Suprapubic skin (tissue), 4 donors: ENCODE measurements around the gene PLA2G4E. TPM values are rescaled to one million over a fixed set of nuclear protein-coding genes. Genes with fewer than 3 reads are reported as not detected.

ENCODE experiments used
- DNase-seq, 2 donors: peaks; one replicate each; pipeline ENCODE4 v3.0.0-alpha.2; 2019; ENCODE audit warnings: low spot score in 2 of 2
- H3K27ac ChIP-seq: fragments of 200-600 bp; sonication (generic); one replicate; pipeline ENCODE4 v1.5.1; 2019
- H3K27me3 ChIP-seq: fragments of 200-600 bp; sonication (generic); one replicate; pipeline ENCODE4 v1.5.1; 2019
- H3K36me3 ChIP-seq: fragments of 200-600 bp; sonication (generic); one replicate; pipeline ENCODE4 v1.5.1; 2019
- H3K4me1 ChIP-seq: fragments of 200-600 bp; sonication (generic); one replicate; pipeline ENCODE4 v1.5.1; 2019
- H3K4me3 ChIP-seq: fragments of 200-600 bp; sonication (generic); one replicate; pipeline ENCODE4 v1.5.1; 2019; ENCODE audit warnings: mild to moderate bottlenecking
- H3K9me3 ChIP-seq: fragments of 200-600 bp; sonication (generic); one replicate; pipeline ENCODE4 v1.5.1; 2019
- EP300 ChIP-seq: sonication (generic); formaldehyde crosslinking; IDR thresholded peaks from one replicate; pipeline ENCODE4 v1.6.1; 2017; ENCODE audit warnings: antibody characterized with exemption
- POLR2A ChIP-seq, 2 donors: fragments of 450-650 bp; IDR thresholded peaks; one replicate each; pipeline ENCODE4 v1.6.1; 2017; ENCODE audit warnings: antibody characterized with exemption in 2 of 2, mild to moderate bottlenecking in 2 of 2, moderate library complexity in 2 of 2
- POLR2AphosphoS5 ChIP-seq, 3 donors: sonication (generic); formaldehyde crosslinking; IDR thresholded peaks; one replicate each; pipeline ENCODE4 v1.6.1; 2017; ENCODE audit warnings: antibody characterized with exemption in 3 of 3
- WGBS: methylation state at CpG from one replicate; pipeline ENCODE4 v1.1.5; 2018; 5-methylcytosine and 5-hydroxymethylcytosine counted together
- total RNA-seq, 4 donors: library from RNA; depleted of rRNA; stranded (reverse); fragments of >200 nt; gene quantifications; one replicate each; pipeline ENCODE4 v1.1.0, GENCODE V29; 2016
- TF ChIP-seq, protein P1 (sequence below), 2 donors: fragments of 200-600 bp in 1 of 2; fragments of 450-650 bp in 1 of 2; sonication (generic) in 1 of 2; IDR thresholded peaks; one replicate each; pipeline ENCODE4 v1.5.1; 2016 to 2019; ENCODE audit warnings: antibody characterized with exemption in 2 of 2, mild to moderate bottlenecking in 1 of 2, moderate library complexity in 1 of 2

The PLA2G4E gene
- total RNA-seq, 4 donors from 2014 or later, result 47.9 to 129 (median 60.9) TPM

DNA sequence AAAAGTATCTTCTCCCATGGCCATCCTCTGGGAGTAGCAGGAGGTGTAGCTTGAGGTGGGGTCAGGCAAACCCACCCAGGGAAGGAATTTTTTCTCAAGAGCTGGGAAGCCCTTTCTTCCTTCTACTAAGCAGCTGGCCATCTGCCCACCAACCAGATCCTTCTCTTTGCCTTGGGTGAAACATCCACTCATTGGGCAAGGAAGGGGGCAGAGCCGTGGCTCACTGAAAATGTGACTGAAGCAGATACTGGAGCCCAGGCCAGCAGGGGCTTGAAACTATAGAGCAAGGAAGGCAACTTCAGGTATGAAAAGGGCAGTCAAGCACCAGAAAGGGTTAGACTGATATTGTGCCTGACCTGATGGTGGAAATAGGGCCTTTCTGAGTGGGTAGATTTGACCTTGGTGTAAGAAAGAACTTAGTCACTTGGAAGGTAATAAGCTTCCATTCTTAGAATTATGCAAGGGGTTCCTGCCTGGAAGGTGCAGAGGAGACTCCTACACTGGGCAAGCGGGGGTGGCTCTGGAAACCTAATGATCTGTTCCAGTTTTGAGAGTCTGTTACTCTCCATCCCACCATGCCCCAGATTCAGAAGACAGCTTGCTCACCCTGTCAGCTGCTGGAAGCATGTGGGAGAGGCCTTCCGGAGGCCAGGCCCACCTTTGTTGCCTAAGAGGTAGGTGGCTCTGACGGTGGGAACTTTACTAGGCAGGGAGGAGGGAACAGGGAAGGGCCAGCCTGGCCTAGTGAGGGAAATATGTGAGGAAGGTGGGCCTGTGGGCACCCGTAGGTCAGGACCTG lies 22.0 kb upstream of the PLA2G4E start:
- Histone ChIP-seq H3K9me3 (no peaks in the 10 kb centered on the region), H3K36me3 (no peaks in the 10 kb centered on the region), H3K4me1 (peaks cover 5% of the 10 kb centered on the region), H3K4me3 (no peak overlapping the region), H3K27me3 (no peaks in the 10 kb centered on the region), H3K27ac (no peak overlapping the region)
- WGBS, result 81% methylated on average over 5 of the region's 5 CpGs
- DNase-seq, result peak in 1 of 2 donors; percentile 34
- TF ChIP-seq POLR2AphosphoS5 (IDR thresholded peaks at IDR 0.05), result no peak
- TF ChIP-seq, protein P1, sequence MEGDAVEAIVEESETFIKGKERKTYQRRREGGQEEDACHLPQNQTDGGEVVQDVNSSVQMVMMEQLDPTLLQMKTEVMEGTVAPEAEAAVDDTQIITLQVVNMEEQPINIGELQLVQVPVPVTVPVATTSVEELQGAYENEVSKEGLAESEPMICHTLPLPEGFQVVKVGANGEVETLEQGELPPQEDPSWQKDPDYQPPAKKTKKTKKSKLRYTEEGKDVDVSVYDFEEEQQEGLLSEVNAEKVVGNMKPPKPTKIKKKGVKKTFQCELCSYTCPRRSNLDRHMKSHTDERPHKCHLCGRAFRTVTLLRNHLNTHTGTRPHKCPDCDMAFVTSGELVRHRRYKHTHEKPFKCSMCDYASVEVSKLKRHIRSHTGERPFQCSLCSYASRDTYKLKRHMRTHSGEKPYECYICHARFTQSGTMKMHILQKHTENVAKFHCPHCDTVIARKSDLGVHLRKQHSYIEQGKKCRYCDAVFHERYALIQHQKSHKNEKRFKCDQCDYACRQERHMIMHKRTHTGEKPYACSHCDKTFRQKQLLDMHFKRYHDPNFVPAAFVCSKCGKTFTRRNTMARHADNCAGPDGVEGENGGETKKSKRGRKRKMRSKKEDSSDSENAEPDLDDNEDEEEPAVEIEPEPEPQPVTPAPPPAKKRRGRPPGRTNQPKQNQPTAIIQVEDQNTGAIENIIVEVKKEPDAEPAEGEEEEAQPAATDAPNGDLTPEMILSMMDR (IDR thresholded peaks at IDR 0.05), result no peak
- TF ChIP-seq POLR2A (IDR thresholded peaks at IDR 0.05), result no peak
- TF ChIP-seq EP300, result no peak

DNA sequence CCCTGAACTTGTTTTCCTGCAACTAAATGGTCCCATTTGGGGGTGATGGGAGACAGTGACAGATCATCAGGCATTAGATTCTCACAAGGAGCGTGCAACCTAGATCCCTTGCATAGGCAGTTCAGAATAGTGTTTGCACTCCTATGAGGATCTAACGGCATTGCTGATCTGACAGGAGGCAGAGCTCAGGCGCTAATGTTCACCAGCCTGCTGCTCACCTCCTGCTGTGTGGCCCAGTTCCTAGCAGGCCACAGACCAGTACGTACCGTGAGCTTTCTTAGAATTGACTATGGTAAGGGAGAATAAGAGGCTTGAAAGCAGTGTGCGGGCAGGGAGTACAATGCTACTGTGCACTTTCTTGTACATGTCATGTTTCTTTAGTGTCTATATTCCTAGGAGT lies 17.6 kb upstream of the PLA2G4E start:
- H3K9me3 ChIP-seq, result no peaks in the 10 kb centered on the region
- DNase-seq, result peak in 1 of 2 donors; percentile 20
- peaks cover 22% of the 10 kb centered on the region for H3K4me1 ChIP-seq
- no peak overlapping the region for H3K4me3 ChIP-seq
- no peaks in the 10 kb centered on the region for H3K36me3 ChIP-seq
- 94% methylated on average over 6 of the region's 6 CpGs for whole genome bisulfite sequencing
- no peak overlapping the region for H3K27ac ChIP-seq
- TF ChIP-seq, protein P1 (IDR thresholded peaks at IDR 0.05), result no peak
- no peak for TF ChIP-seq POLR2AphosphoS5 (IDR thresholded peaks at IDR 0.05)
- no peak for TF ChIP-seq EP300
- TF ChIP-seq POLR2A (IDR thresholded peaks at IDR 0.05), result no peak
- no peaks in the 10 kb centered on the region for H3K27me3 ChIP-seq

DNA sequence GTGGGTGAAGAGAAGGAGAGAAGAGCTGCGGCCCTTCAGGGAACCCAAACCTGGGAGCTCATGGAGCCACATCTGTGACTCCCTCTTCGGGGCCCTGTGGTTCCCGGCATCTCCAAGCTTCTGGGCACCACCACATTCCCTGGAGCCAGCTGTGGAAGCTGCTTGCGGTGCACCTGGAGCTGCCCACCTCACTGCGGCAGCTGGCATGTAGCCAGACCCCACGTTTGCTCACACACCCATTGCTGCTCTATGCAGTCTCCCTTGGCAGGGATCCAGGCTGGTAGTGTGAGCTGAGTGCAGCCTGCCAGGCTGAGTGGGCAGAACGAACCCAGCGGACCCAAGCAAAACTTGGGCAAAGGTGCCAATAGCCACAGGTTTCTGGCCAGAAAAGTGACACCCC lies 16.8 kb upstream of the PLA2G4E start:
- WGBS, result 48% methylated on average over 5 of the region's 8 CpGs
- Histone ChIP-seq H3K27ac (no peak overlapping the region), H3K9me3 (no peaks in the 10 kb centered on the region), H3K4me3 (no peak overlapping the region), H3K4me1 (peaks cover 30% of the 10 kb centered on the region), H3K27me3 (no peaks in the 10 kb centered on the region), H3K36me3 (no peaks in the 10 kb centered on the region)
- no peak for TF ChIP-seq EP300
- TF ChIP-seq POLR2A (IDR thresholded peaks at IDR 0.05), result no peak
- TF ChIP-seq POLR2AphosphoS5 (IDR thresholded peaks at IDR 0.05), result no peak
- TF ChIP-seq, protein P1 (IDR thresholded peaks at IDR 0.05), result no peak
- peak in 1 of 2 donors; percentile 73 for DNase-seq

DNA sequence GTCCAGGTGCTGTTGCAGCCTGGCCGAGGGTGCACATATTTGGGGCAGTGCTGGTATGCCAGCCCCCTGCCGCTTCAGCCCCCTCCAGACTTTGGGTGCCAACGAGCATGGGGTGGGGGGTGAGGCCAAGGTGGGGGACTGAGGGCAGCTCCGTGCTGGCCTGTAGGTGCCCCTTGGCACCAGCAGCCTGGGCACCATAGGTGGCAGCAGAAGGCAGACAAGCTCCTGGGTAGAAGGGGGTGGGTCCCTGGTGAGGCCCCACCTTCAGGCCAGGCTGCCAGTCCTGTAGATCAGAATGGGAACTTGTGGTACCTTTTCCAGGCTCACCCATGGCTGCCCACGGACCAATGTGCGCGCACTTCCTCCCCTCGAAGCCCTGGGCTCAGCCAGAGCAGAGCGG lies 16.1 kb upstream of the PLA2G4E start:
- no peaks in the 10 kb centered on the region for H3K36me3 ChIP-seq
- no peaks in the 10 kb centered on the region for H3K9me3 ChIP-seq
- TF ChIP-seq, protein P1 (IDR thresholded peaks at IDR 0.05), result no peak
- TF ChIP-seq POLR2AphosphoS5 (IDR thresholded peaks at IDR 0.05) (no peak), EP300 (no peak), POLR2A (IDR thresholded peaks at IDR 0.05) (no peak)
- H3K4me3 ChIP-seq, result no peak overlapping the region
- H3K27ac ChIP-seq, result no peak overlapping the region
- peaks cover 35% of the 10 kb centered on the region for H3K4me1 ChIP-seq
- DNase-seq, result peak in 1 of 2 donors; percentile 48
- H3K27me3 ChIP-seq, result no peaks in the 10 kb centered on the region
- 96% methylated on average over 8 of the region's 9 CpGs for WGBS

DNA sequence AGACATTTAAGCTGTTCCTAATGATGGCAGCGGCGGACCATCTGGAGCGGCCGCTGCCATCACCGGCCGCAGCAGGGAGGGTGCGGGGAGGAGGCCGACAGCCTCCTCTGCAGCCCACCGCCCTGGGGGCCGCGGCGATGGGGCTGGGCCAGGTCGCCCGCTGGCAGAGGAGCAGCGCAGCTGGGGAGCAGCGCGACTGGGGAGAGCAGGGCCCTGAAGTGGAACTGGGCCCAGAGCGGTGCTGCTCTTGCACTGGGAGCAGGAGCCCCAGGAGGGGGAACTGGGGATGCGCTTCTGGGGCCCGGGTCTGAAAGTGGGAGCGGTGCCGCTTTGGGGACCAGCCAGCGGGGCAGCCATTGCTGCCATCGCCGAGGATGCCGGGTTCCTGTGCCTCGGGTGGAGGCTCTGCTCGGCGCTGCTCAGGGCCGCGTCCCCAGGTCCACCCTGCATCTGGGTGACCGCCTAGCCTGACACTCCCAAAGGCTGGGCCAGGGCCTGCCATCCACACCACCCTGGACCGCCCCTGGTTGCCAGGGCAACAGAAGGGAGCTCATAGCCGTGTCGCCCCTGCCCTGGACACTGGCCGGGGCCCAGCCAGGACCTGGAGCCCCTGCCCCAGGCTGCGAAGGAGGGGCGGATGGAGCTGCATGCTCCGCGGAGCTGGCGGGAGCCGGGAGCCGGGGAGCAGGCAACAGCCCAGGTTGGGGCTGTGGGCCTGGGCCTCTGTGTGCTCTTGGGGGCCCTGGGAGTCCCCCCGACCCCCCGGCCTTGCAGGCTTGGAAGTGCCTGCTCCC lies 15.5 kb upstream of the PLA2G4E start:
- H3K9me3 ChIP-seq, result no peaks in the 10 kb centered on the region
- TF ChIP-seq, protein P1 (IDR thresholded peaks at IDR 0.05), result no peak
- TF ChIP-seq EP300 (no peak), POLR2A (IDR thresholded peaks at IDR 0.05) (no peak), POLR2AphosphoS5 (IDR thresholded peaks at IDR 0.05) (no peak)
- H3K27me3 ChIP-seq, result no peaks in the 10 kb centered on the region
- H3K4me1 ChIP-seq, result peaks cover 35% of the 10 kb centered on the region
- 80% methylated on average over 20 of the region's 45 CpGs for WGBS
- peak overlapping the region; percentile 28 for H3K27ac ChIP-seq
- DNase-seq, result peak in 1 of 2 donors; percentile 50
- no peak overlapping the region for H3K4me3 ChIP-seq
- no peaks in the 10 kb centered on the region for H3K36me3 ChIP-seq
